Vagina (tissue), 2 donors: ENCODE measurements around the gene CFTR. TPM values are rescaled to one million over a fixed set of nuclear protein-coding genes. Genes with fewer than 3 reads are reported as not detected.
"Not testable (repeated sequence)": the region's sequence is repeated elsewhere in the genome, so short reads cannot be mapped to it uniquely, and the experiment has no call there.

Experiments
- DNase-seq, 2 donors: peaks; one replicate each; pipeline ENCODE4 v3.0.0-alpha.2; 2017; ENCODE audit errors: extremely low spot score in 2 of 2
- H3K27ac ChIP-seq: fragments of 200-600 bp; sonication (generic); one replicate; pipeline ENCODE4 v1.5.1; 2019
- H3K27me3 ChIP-seq: fragments of 200-600 bp; sonication (generic); one replicate; pipeline ENCODE4 v1.5.1; 2019
- H3K36me3 ChIP-seq, 2 donors: fragments of 200-600 bp; sonication (generic); one replicate each; pipeline ENCODE4 v1.5.1; 2017 to 2019
- H3K4me1 ChIP-seq: fragments of 200-600 bp; sonication (generic); one replicate; pipeline ENCODE4 v1.5.1; 2019
- H3K4me3 ChIP-seq, 2 donors: fragments of 200-600 bp; sonication (generic); 1 replicate in 1 of 2; 2 replicates in 1 of 2; pipeline ENCODE4 v1.5.1; 2016 to 2019
- H3K9me3 ChIP-seq: fragments of 200-600 bp; sonication (generic); one replicate; pipeline ENCODE4 v1.5.1; 2019
- CTCF ChIP-seq, 3 experiments: fragments of 450-650 bp in 2 of 3; fragments of 200-600 bp in 1 of 3; sonication (generic) in 1 of 3; IDR thresholded peaks; one replicate each; pipeline ENCODE4 v1.5.1; 2017 to 2019; ENCODE audit warnings: antibody characterized with exemption in 3 of 3, mild to moderate bottlenecking in 2 of 3, moderate library complexity in 2 of 3
- POLR2A ChIP-seq, 2 donors: fragments of 450-650 bp; IDR thresholded peaks; one replicate each; pipeline ENCODE4 v1.6.1; 2017; ENCODE audit warnings: antibody characterized with exemption in 2 of 2, mild to moderate bottlenecking in 2 of 2, moderate library complexity in 2 of 2
- POLR2AphosphoS5 ChIP-seq, 2 donors: sonication (generic); formaldehyde crosslinking; IDR thresholded peaks; one replicate each; pipeline ENCODE4 v1.9.0; 2017; ENCODE audit warnings: antibody characterized with exemption in 2 of 2, mild to moderate bottlenecking in 2 of 2, low read depth in 1 of 2; ENCODE audit not compliant: insufficient read depth in 1 of 2
- intact Hi-C: fragments of 100-400 bp; cut with DNase I; formaldehyde crosslinking; loops from one replicate; pipeline ENCODE4 v1.15.1; 2023
- total RNA-seq: library from RNA; depleted of rRNA; stranded (reverse); fragments of >200 nt; gene quantifications from one replicate; pipeline ENCODE4 v1.2.3, GENCODE V29; 2016

Gene CFTR
- total RNA-seq, 1 donor from 2014 or later: not detected

GRCh38 chr7:117704063-117704462, 224.2 kb downstream of the CFTR start:
- H3K27me3 ChIP-seq: no peaks in the 10 kb centered on the region
- no peak for DNase-seq
- H3K4me3 ChIP-seq: no peak overlapping the region
- H3K9me3 ChIP-seq: no peaks in the 10 kb centered on the region
- H3K27ac ChIP-seq: no peak overlapping the region
- H3K4me1 ChIP-seq: no peaks in the 10 kb centered on the region
- TF ChIP-seq CTCF (IDR thresholded peaks at IDR 0.05) (no peak), POLR2AphosphoS5 (IDR thresholded peaks at IDR 0.05; ENCODE audit: insufficient read depth in 1 of 2, low read depth in 1 of 2) (no peak), POLR2A (IDR thresholded peaks at IDR 0.05) (no peak)
- intact Hi-C loops: no loop called here
- H3K36me3 ChIP-seq: no peaks in the 10 kb centered on the region

GRCh38 chr7:117705630-117706029, 225.8 kb downstream of the CFTR start:
- DNase-seq: no peak
- Histone ChIP-seq H3K4me1 (no peaks in the 10 kb centered on the region), H3K9me3 (no peaks in the 10 kb centered on the region), H3K27me3 (no peaks in the 10 kb centered on the region), H3K27ac (no peak overlapping the region), H3K4me3 (no peak overlapping the region), H3K36me3 (no peaks in the 10 kb centered on the region)
- intact Hi-C loops: no loop called here
- no peak for TF ChIP-seq CTCF (IDR thresholded peaks at IDR 0.05)
- TF ChIP-seq POLR2A (IDR thresholded peaks at IDR 0.05): no peak
- no peak for TF ChIP-seq POLR2AphosphoS5 (IDR thresholded peaks at IDR 0.05; ENCODE audit: insufficient read depth in 1 of 2, low read depth in 1 of 2)

- no peaks in the 10 kb centered on the region for H3K4me1 ChIP-seq
- no peak overlapping the region for H3K4me3 ChIP-seq
- no peak for DNase-seq
- H3K27me3 ChIP-seq: no peaks in the 10 kb centered on the region
- intact Hi-C loops: no loop called here
- no peaks in the 10 kb centered on the region for H3K9me3 ChIP-seq
- H3K36me3 ChIP-seq: no peaks in the 10 kb centered on the region
- TF ChIP-seq POLR2A (IDR thresholded peaks at IDR 0.05): no peak
- TF ChIP-seq CTCF (IDR thresholded peaks at IDR 0.05): no peak
- no peak for TF ChIP-seq POLR2AphosphoS5 (IDR thresholded peaks at IDR 0.05; ENCODE audit: insufficient read depth in 1 of 2, low read depth in 1 of 2)
- no peak overlapping the region for H3K27ac ChIP-seq
Measured at GRCh38 chr7:117706210-117706609, 226.4 kb downstream of the CFTR start.

- intact Hi-C loops: no loop called here
- no peaks in the 10 kb centered on the region for H3K36me3 ChIP-seq
- H3K4me1 ChIP-seq: no peaks in the 10 kb centered on the region
- TF ChIP-seq CTCF (IDR thresholded peaks at IDR 0.05) (no peak), POLR2A (IDR thresholded peaks at IDR 0.05) (no peak)
- H3K27ac ChIP-seq: no peak overlapping the region
- H3K4me3 ChIP-seq: no peak overlapping the region
- H3K27me3 ChIP-seq: no peaks in the 10 kb centered on the region
- no peaks in the 10 kb centered on the region for H3K9me3 ChIP-seq
- no peak for DNase-seq
Measured at GRCh38 chr7:117707080-117707479, 227.3 kb downstream of the CFTR start.

- not testable (repeated sequence) for H3K36me3 ChIP-seq, DNase-seq
Measured at GRCh38 chr7:117708173-117708572, 228.3 kb downstream of the CFTR start.

GRCh38 chr7:117711556-117711955, 231.7 kb downstream of the CFTR start:
- H3K9me3 ChIP-seq: no peaks in the 10 kb centered on the region
- H3K27me3 ChIP-seq: no peaks in the 10 kb centered on the region
- no peak overlapping the region for H3K27ac ChIP-seq
- no peaks in the 10 kb centered on the region for H3K4me1 ChIP-seq
- DNase-seq: no peak
- no peak for TF ChIP-seq POLR2A (IDR thresholded peaks at IDR 0.05)
- intact Hi-C loops: no loop called here
- no peak overlapping the region for H3K4me3 ChIP-seq
- H3K36me3 ChIP-seq: no peaks in the 10 kb centered on the region

More at GRCh38 chr7:117708173-117708572, 228.3 kb downstream of the CFTR start:
- H3K27me3 ChIP-seq, intact Hi-C loops, H3K4me3 ChIP-seq, H3K9me3 ChIP-seq, H3K27ac ChIP-seq, H3K4me1 ChIP-seq: not testable (repeated sequence)
